Ishikawa (cell line): ENCODE measurements around the gene FLACC1.

ENCODE experiments used
- CEBPB ChIP-seq: IDR thresholded peaks from 2 replicates; pipeline ENCODE4 v1.6.1; 2012
- CREB1 ChIP-seq: IDR thresholded peaks from 2 replicates; pipeline ENCODE4 v1.6.1; 2012; ENCODE audit warnings: low read depth
- EGR1 ChIP-seq: IDR thresholded peaks from 2 replicates; pipeline ENCODE4 v1.6.1; 2012
- EP300 ChIP-seq: IDR thresholded peaks from 2 replicates; pipeline ENCODE4 v1.6.1; 2012; ENCODE audit warnings: borderline replicate concordance
- FOXM1 ChIP-seq: IDR thresholded peaks from 2 replicates; pipeline ENCODE4 v1.6.1; 2012; ENCODE audit warnings: low read depth, borderline replicate concordance
- NFIC ChIP-seq: IDR thresholded peaks from 2 replicates; pipeline ENCODE4 v1.6.1; 2012
- RAD21 ChIP-seq: IDR thresholded peaks from 2 replicates; pipeline ENCODE4 v1.6.1; 2012; ENCODE audit warnings: low read depth
- TAF1 ChIP-seq: IDR thresholded peaks from 2 replicates; pipeline ENCODE4 v1.6.1; 2012; ENCODE audit warnings: low read depth, mild to moderate bottlenecking
- TCF12 ChIP-seq: IDR thresholded peaks from 2 replicates; pipeline ENCODE4 v1.6.1; 2012; ENCODE audit warnings: low read depth
- TEAD4 ChIP-seq: IDR thresholded peaks from 2 replicates; pipeline ENCODE4 v1.6.1; 2012
- YY1 ChIP-seq: IDR thresholded peaks from 2 replicates; pipeline ENCODE4 v1.6.1; 2012; ENCODE audit warnings: low read depth
- ZBTB7A ChIP-seq: IDR thresholded peaks from 2 replicates; pipeline ENCODE4 v1.6.1; 2012; ENCODE audit warnings: low read depth
- TF ChIP-seq, protein P1 (sequence below): IDR thresholded peaks from 2 replicates; pipeline ENCODE4 v1.6.1; 2012; ENCODE audit warnings: low read depth, mild to moderate bottlenecking
- TF ChIP-seq, protein P2 (sequence below): IDR thresholded peaks from 2 replicates; pipeline ENCODE4 v1.6.1; 2012
- TF ChIP-seq, protein P3 (sequence below): IDR thresholded peaks from 2 replicates; pipeline ENCODE4 v1.6.1; 2012

Gene FLACC1

DNA sequence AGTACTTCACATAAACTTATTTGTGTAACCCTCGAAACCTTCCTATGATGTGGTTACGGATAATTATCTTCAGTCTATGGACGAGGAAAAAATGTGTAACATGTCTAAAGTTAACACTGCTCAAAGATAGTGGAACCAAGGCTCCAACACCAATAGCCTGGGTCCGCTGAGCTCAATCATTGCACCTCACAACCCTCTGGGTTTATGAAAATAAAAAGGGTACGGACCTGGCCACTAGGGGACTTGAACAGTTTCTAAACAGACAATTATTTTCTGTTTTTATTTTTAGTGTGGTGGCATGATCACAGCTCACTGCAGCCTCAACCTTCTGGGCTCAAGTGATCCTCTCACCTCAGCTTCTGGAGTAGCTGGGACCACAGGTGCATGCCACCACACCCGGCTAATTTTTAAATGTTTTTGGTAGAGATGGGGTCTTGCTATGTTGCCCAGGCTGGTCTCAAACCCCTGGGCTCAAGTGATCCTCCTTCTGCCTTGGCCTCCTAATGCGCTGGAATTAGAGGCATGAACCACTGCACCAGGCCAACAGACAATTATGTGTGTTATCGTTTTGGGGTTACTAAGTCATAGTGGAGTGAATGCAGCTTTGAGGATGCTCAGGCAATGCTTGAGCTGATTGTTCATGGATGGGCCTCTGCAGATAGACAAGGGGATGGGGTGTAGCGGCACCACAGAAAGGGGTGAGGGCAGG, 86.7 kb downstream of the FLACC1 start:
- TF ChIP-seq ZBTB7A, result no peak
- TF ChIP-seq, protein P1, sequence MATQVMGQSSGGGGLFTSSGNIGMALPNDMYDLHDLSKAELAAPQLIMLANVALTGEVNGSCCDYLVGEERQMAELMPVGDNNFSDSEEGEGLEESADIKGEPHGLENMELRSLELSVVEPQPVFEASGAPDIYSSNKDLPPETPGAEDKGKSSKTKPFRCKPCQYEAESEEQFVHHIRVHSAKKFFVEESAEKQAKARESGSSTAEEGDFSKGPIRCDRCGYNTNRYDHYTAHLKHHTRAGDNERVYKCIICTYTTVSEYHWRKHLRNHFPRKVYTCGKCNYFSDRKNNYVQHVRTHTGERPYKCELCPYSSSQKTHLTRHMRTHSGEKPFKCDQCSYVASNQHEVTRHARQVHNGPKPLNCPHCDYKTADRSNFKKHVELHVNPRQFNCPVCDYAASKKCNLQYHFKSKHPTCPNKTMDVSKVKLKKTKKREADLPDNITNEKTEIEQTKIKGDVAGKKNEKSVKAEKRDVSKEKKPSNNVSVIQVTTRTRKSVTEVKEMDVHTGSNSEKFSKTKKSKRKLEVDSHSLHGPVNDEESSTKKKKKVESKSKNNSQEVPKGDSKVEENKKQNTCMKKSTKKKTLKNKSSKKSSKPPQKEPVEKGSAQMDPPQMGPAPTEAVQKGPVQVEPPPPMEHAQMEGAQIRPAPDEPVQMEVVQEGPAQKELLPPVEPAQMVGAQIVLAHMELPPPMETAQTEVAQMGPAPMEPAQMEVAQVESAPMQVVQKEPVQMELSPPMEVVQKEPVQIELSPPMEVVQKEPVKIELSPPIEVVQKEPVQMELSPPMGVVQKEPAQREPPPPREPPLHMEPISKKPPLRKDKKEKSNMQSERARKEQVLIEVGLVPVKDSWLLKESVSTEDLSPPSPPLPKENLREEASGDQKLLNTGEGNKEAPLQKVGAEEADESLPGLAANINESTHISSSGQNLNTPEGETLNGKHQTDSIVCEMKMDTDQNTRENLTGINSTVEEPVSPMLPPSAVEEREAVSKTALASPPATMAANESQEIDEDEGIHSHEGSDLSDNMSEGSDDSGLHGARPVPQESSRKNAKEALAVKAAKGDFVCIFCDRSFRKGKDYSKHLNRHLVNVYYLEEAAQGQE, result no peak
- TF ChIP-seq TEAD4, result no peak
- TF ChIP-seq, protein P2, sequence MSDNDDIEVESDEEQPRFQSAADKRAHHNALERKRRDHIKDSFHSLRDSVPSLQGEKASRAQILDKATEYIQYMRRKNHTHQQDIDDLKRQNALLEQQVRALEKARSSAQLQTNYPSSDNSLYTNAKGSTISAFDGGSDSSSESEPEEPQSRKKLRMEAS, result no peak
- TF ChIP-seq TCF12, result no peak
- TF ChIP-seq TAF1, result no peak
- no peak for TF ChIP-seq NFIC
- TF ChIP-seq CEBPB, result no peak
- TF ChIP-seq YY1, result no peak
- no peak for TF ChIP-seq FOXM1
- TF ChIP-seq, protein P3, sequence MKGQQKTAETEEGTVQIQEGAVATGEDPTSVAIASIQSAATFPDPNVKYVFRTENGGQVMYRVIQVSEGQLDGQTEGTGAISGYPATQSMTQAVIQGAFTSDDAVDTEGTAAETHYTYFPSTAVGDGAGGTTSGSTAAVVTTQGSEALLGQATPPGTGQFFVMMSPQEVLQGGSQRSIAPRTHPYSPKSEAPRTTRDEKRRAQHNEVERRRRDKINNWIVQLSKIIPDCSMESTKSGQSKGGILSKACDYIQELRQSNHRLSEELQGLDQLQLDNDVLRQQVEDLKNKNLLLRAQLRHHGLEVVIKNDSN, result no peak
- TF ChIP-seq EP300, result no peak
- TF ChIP-seq RAD21, result no peak
- TF ChIP-seq CREB1, result no peak
- no peak for TF ChIP-seq EGR1

DNA sequence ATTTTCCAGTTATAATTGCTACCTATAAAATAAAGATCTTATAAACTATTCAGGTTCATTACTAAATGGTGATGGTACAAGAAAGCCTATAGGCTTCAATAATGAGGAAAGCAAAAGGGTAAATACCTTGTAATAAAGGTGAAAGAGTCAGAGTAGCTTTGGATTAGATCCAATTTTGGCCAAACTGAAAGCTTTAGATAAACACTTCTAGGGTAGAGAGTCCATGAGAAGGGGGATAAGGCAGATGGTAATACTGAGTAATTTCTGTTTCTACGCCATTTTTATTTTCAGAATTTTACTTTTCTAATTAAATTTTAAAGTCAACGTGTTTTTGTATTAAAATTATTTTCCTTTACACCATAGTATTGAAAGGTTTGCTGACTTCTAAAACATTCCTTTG, 87.4 kb downstream of the FLACC1 start:
- TF ChIP-seq, protein P1, result no peak
- TF ChIP-seq YY1 (no peak), EGR1 (no peak), CEBPB (no peak), FOXM1 (no peak), TAF1 (no peak), TEAD4 (no peak), NFIC (no peak), TCF12 (no peak), EP300 (no peak), ZBTB7A (no peak)
- TF ChIP-seq, protein P2, result no peak
- TF ChIP-seq, protein P3, result no peak

DNA sequence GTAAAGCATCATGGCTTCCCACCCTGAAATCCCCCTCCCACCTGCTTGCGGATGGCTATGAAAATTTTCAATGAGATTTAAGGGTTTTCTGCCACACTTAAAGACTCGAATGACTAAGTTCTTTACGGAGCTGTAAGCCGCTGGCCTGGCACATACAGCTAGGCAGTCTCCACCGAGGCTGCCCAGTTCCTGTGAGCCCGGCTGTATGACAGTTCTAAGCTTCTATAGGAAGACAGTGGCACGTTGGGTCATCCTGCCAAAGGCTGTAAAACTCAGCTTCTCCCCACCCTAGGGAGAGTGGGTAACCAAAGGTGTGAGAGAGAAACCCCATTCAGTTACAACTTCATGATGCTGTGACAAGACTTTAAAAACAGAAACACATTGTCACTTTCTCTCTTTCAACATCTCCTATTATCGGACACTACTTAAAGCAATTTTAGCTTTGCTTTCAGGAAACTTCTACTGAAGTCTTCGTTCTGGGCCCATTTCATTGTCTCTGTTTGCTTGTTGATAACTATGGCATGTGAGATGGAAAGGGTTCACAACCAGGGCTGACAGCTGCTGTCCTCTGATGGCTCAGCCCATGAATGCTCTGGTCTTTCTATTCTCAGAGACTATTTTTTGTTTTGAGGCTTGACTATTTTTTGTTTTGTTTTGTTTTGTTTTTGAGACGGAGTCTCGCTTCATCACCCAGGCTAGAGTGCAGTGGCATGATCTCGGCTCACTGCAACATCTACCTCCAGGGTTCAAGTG, 89.7 kb downstream of the FLACC1 start:
- no peak for TF ChIP-seq NFIC
- TF ChIP-seq, protein P2, result no peak

DNA sequence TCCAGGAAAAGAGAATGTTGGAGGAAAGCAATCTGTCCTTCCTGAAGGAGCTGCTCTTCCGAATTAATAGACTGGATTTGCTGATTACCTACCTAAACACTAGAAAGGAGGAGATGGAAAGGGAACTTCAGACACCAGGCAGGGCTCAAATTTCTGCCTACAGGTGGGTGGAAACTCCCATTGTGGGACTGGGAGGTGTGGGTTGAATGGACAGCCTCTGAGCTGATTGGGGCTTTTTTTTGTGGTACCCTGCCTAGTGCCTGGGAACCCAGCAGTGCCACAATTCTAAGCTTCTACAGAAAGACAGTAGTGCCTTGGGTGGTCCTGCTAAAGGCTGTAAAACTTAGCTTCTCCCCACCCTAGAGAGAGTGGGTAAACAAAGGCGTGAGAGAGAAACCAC, 90.5 kb downstream of the FLACC1 start:
- TF ChIP-seq TCF12 (no peak), NFIC (no peak), ZBTB7A (no peak), CEBPB (no peak), FOXM1 (no peak)
- TF ChIP-seq, protein P2, result no peak
- TF ChIP-seq, protein P1, result no peak
